HepG2 (cell line): ENCODE measurements around the gene RAB3C. TPM values are rescaled to one million over a fixed set of nuclear protein-coding genes. Genes with fewer than 3 reads are reported as not detected.

Source experiments
- ATAC-seq: fragments of 200-7000 bp; cut with Tn5 transposase; 3 replicates; pipeline ENCODE4 v1.9.1; 2020; ENCODE audit warnings: mild to moderate bottlenecking, moderate library complexity
- BruUV-seq: library from RNA; stranded (reverse); fragments of 400-500 nt; replicated peaks from 2 replicates; lab custom pipeline; 2021; lab: Mats Ljungman, UMichigan
- CTCF ChIA-PET: fragments of 300-600 bp; formaldehyde crosslinking; extraction: SDS; loops from one replicate; lab custom pipeline; 2021; ENCODE audit warnings: low total read pairs, inconsistent platforms, low intra/inter-chr PET ratio; lab: Yijun Ruan, JAX
- POLR2A ChIA-PET: fragments of 350-600 bp; sonication (Branson Sonifier 250); formaldehyde crosslinking; loops from one replicate; lab custom pipeline; 2020; ENCODE audit warnings: antibody characterized with exemption, inconsistent platforms; lab: Yijun Ruan, JAX
- DNase-seq: peaks from one replicate; pipeline ENCODE4 v3.0.0-alpha.2; 2015; ENCODE audit warnings: low spot score
- FAIRE-seq: peaks from 3 replicates; lab custom pipeline; 2011; peaks lifted over from hg19 to GRCh38; lab: Jason Lieb, UNC
- H2AFZ ChIP-seq: one replicate; pipeline ENCODE4 v1.6.1; 2011; ENCODE audit warnings: low read length, inconsistent platforms
- H3K27ac ChIP-seq: fragments of 300-600 bp; 3 replicates; pipeline ENCODE4 v1.8.0; 2011; ENCODE audit warnings: mixed run types, mild to moderate bottlenecking, mixed read lengths, low read length, inconsistent platforms; ENCODE audit not compliant: insufficient read depth; ENCODE audit errors: extremely low read length
- H3K27me3 ChIP-seq, 2 experiments: fragments of 200-600 bp in 1 of 2; 2 replicates in 1 of 2; 3 replicates in 1 of 2; pipeline versions ENCODE4 v1.6.0 to v1.8.0; 2011; ENCODE audit warnings: low read length in 2 of 2, mild to moderate bottlenecking in 2 of 2, moderate library complexity in 2 of 2, inconsistent platforms in 1 of 2; ENCODE audit not compliant: insufficient read depth in 2 of 2, control insufficient read depth in 1 of 2
- H3K36me3 ChIP-seq, 2 experiments: fragments of 200-600 bp in 1 of 2; replicated peaks in 1 of 2; 2 replicates in 1 of 2; 3 replicates in 1 of 2; pipeline versions ENCODE4 v1.5.1 to v1.8.0; 2011; ENCODE audit warnings: low read length in 2 of 2, inconsistent platforms in 1 of 2; ENCODE audit not compliant: insufficient read depth in 2 of 2, control insufficient read depth in 1 of 2
- H3K4me1 ChIP-seq: 2 replicates; pipeline ENCODE4 v1.5.1; 2012; ENCODE audit warnings: low read length, inconsistent platforms; ENCODE audit not compliant: insufficient read depth
- H3K4me2 ChIP-seq: 2 replicates; pipeline ENCODE4 v1.6.0; 2011; ENCODE audit warnings: low read depth, low read length, inconsistent platforms
- H3K4me3 ChIP-seq, 3 experiments: fragments of 200-600 bp in 1 of 3; sonication (generic), shearing (Covaris generic) in 1 of 3; replicated peaks in 1 of 3; 2 replicates each; pipeline ENCODE4 v1.5.1; 2011 to 2016; ENCODE audit warnings: low read length in 3 of 3, inconsistent platforms in 2 of 3, low read depth in 2 of 3, mild to moderate bottlenecking in 2 of 3, control low read depth in 1 of 3, mixed read lengths in 1 of 3; ENCODE audit not compliant: insufficient read depth in 1 of 3
- H3K79me2 ChIP-seq: one replicate; pipeline ENCODE4 v1.6.1; 2011; ENCODE audit warnings: low read length, inconsistent platforms; ENCODE audit not compliant: insufficient read depth
- H3K9ac ChIP-seq: 2 replicates; pipeline ENCODE4 v1.6.0; 2011; ENCODE audit warnings: mild to moderate bottlenecking, low read depth, low read length, inconsistent platforms; ENCODE audit not compliant: insufficient read depth
- H3K9me3 ChIP-seq: 2 replicates; pipeline ENCODE4 v1.5.1; 2012; ENCODE audit warnings: mild to moderate bottlenecking, low read length
- H4K20me1 ChIP-seq: 2 replicates; pipeline ENCODE4 v1.6.0; 2011; ENCODE audit warnings: inconsistent platforms, mild to moderate bottlenecking, low read length, moderate library complexity; ENCODE audit not compliant: insufficient read depth
- GTF2F1 ChIP-seq: fragments of 150-350 bp; IDR thresholded peaks from 2 replicates; pipeline ENCODE4 v1.6.1; 2014; ENCODE audit warnings: low read length
- HOXA9 ChIP-seq: sonication (generic); formaldehyde crosslinking; IDR thresholded peaks from 2 replicates; pipeline ENCODE4 v1.8.1; 2022; ENCODE audit warnings: missing genetic modification reagents, mild to moderate bottlenecking, moderate library complexity, borderline replicate concordance
- KDM4B ChIP-seq: sonication (generic); formaldehyde crosslinking; IDR thresholded peaks from 2 replicates; pipeline ENCODE4 v1.4.0; 2020; ENCODE audit warnings: missing genetic modification reagents
- MAFK ChIP-seq, 2 experiments: IDR thresholded peaks in 1 of 2; conservative IDR thresholded peaks in 1 of 2; 2 replicates each; pipeline ENCODE4 v1.6.1; 2011; ENCODE audit warnings: improper control_type of control experiment in 2 of 2, low read length in 2 of 2
- MIER2 ChIP-seq: IDR thresholded peaks from 2 replicates; pipeline ENCODE4 v1.6.1; 2016; ENCODE audit warnings: missing biosample characterization, missing genetic modification reagents
- NCOR1 ChIP-seq: fragments of 200-600 bp; sonication (generic); IDR thresholded peaks from 2 replicates; pipeline ENCODE4 v1.7.0; 2017; ENCODE audit warnings: antibody characterized with exemption, low read length, borderline replicate concordance
- NFKB2 ChIP-seq: sonication (generic); formaldehyde crosslinking; IDR thresholded peaks from 2 replicates; pipeline ENCODE4 v1.4.0; 2020; ENCODE audit warnings: missing genetic modification reagents, borderline replicate concordance
- POLR2A ChIP-seq, 2 experiments: IDR thresholded peaks; 2 replicates each; pipeline ENCODE4 v1.6.1; 2011; ENCODE audit warnings: low read depth in 2 of 2, low read length in 2 of 2, mild to moderate bottlenecking in 1 of 2, moderate library complexity in 1 of 2; ENCODE audit not compliant: insufficient read depth in 1 of 2
- RFX3 ChIP-seq: IDR thresholded peaks from 2 replicates; pipeline ENCODE4 v1.6.1; 2016; ENCODE audit warnings: missing biosample characterization, missing genetic modification reagents
- SCMH1 ChIP-seq: sonication (generic); formaldehyde crosslinking; IDR thresholded peaks from 2 replicates; pipeline ENCODE4 v1.9.0; 2021; ENCODE audit warnings: missing genetic modification reagents, mild to moderate bottlenecking, borderline replicate concordance
- SP2 ChIP-seq: sonication (generic); formaldehyde crosslinking; IDR thresholded peaks from 2 replicates; pipeline ENCODE4 v1.5.1; 2020; ENCODE audit warnings: mild to moderate bottlenecking, missing genetic modification reagents
- TIGD3 ChIP-seq: sonication (generic); formaldehyde crosslinking; IDR thresholded peaks from 2 replicates; pipeline ENCODE4 v1.5.1; 2020; ENCODE audit warnings: mild to moderate bottlenecking, missing genetic modification reagents, borderline replicate concordance
- ZFP91 ChIP-seq: sonication (generic); formaldehyde crosslinking; IDR thresholded peaks from 2 replicates; pipeline ENCODE4 v1.9.0; 2022; ENCODE audit warnings: missing genetic modification reagents, mild to moderate bottlenecking, borderline replicate concordance
- ZNF3 ChIP-seq: IDR thresholded peaks from 2 replicates; pipeline ENCODE4 v1.7.0; 2017; ENCODE audit warnings: inconsistent platforms
- ZNF34 ChIP-seq: sonication (generic); formaldehyde crosslinking; IDR thresholded peaks from 2 replicates; pipeline ENCODE4 v1.4.0; 2020; ENCODE audit warnings: mild to moderate bottlenecking, missing genetic modification reagents, borderline replicate concordance
- ZNF549 ChIP-seq: sonication (generic); formaldehyde crosslinking; IDR thresholded peaks from 2 replicates; pipeline ENCODE4 v1.5.0; 2020; ENCODE audit warnings: missing genetic modification reagents
- ZNF563 ChIP-seq: sonication (generic); formaldehyde crosslinking; IDR thresholded peaks from 2 replicates; pipeline ENCODE4 v1.8.0; 2022; ENCODE audit warnings: mild to moderate bottlenecking, moderate library complexity, missing genetic modification reagents
- ZNF782 ChIP-seq: sonication (generic); formaldehyde crosslinking; IDR thresholded peaks from 2 replicates; pipeline ENCODE4 v1.4.0; 2020; ENCODE audit warnings: missing genetic modification reagents, mild to moderate bottlenecking, borderline replicate concordance
- WGBS: methylation state at CpG from one replicate; pipeline ENCODE4 v1.1.6; 2017; ENCODE audit warnings: low lambda C conversion rate; 5-methylcytosine and 5-hydroxymethylcytosine counted together
- in situ Hi-C: cut with HindIII; loops from 2 replicates; pipeline ENCODE4 v1.10.0; 2017; ENCODE audit warnings: low pct_unique_long_range_greater_than_20kb; ENCODE audit not compliant: extremely low pct_ligation_motif_present
- intact Hi-C: fragments of 100-400 bp; cut with micrococcal nuclease; formaldehyde crosslinking; loops from one replicate; pipeline ENCODE4 v1.10.0; 2022; ENCODE audit not compliant: unreplicated experiment
- polyA plus RNA-seq, 8 experiments: library from polyadenylated mRNA; depleted of rRNA in 3 of 8; stranded (reverse) in 7 of 8; unstranded in 1 of 8; fragments of >200 nt; fragmentation: Illumina TruSeq in 4 of 8; extraction: Trizol in 4 of 8; gene quantifications; 2 replicates each; pipeline versions ENCODE4 v1.2.1 to v1.2.3, GENCODE V29; 2011 to 2016; ENCODE audit warnings: low read depth in 4 of 8, missing spikeins in 1 of 8, mixed read lengths in 1 of 8; ENCODE audit not compliant: insufficient read depth in 1 of 8
- total RNA-seq, 5 experiments: library from RNA; depleted of rRNA; stranded (reverse); fragments of >200 nt; fragmentation: Illumina TruSeq; extraction: Trizol; gene quantifications; 2 replicates each; pipeline ENCODE4 v1.2.3, GENCODE V29; 2016; ENCODE audit warnings: low read depth in 1 of 5

RAB3C gene
- total and polyA plus RNA-seq, 2 of the 13 experiments (the other 11 are each of a cell fraction or from before 2014, with no cell fraction given), result not detected

- TF ChIP-seq MAFK (conservative IDR thresholded peaks at IDR 0.05 in 1 of 2, IDR thresholded peaks at IDR 0.05 in 1 of 2; ENCODE audit: low read length in 2 of 2) (peak; percentile 49 to 58), ZFP91 (CRISPR knock-in tag) (no peak), SP2 (CRISPR knock-in tag) (no peak), RFX3 (no peak), NFKB2 (no peak)
- FAIRE-seq, result no peak
- Histone ChIP-seq H3K4me3 (no peak overlapping the region), H3K36me3 (no peaks in the 10 kb centered on the region), H4K20me1 (no peaks in the 10 kb centered on the region), H3K9ac (no peak overlapping the region), H2AFZ (no peak overlapping the region), H3K4me2 (no peak overlapping the region), H3K9me3 (no peaks in the 10 kb centered on the region), H3K27ac (no peak overlapping the region), H3K79me2 (no peaks in the 10 kb centered on the region), H3K4me1 (no peaks in the 10 kb centered on the region), H3K27me3 (no peaks in the 10 kb centered on the region; a peak in 1 of 5 replicates)
- in situ Hi-C loops, result no loop called here
- no TSS peak for BruUV-seq
- intact Hi-C loops, result no loop called here
- no peak for ATAC-seq
- POLR2A ChIA-PET, result no interaction called here
- CTCF ChIA-PET, result no interaction called here
- 6% methylated on average over 1 of the region's 1 CpG for WGBS
- no peak for DNase-seq
Observed at GRCh38 chr5:58752104-58752503, 169.2 kb downstream of the RAB3C start.

GRCh38 chr5:58753446-58753845, 170.6 kb downstream of the RAB3C start:
- FAIRE-seq (no peak), DNase-seq (no peak), ATAC-seq (no peak)
- intact Hi-C loops, result no loop called here
- Histone ChIP-seq H3K79me2 (no peaks in the 10 kb centered on the region), H3K4me1 (no peaks in the 10 kb centered on the region), H3K4me2 (no peak overlapping the region), H3K36me3 (no peaks in the 10 kb centered on the region), H4K20me1 (no peaks in the 10 kb centered on the region), H3K27me3 (no peaks in the 10 kb centered on the region; a peak in 1 of 5 replicates), H3K9me3 (no peaks in the 10 kb centered on the region), H2AFZ (no peak overlapping the region), H3K4me3 (no peak overlapping the region), H3K27ac (no peak overlapping the region), H3K9ac (no peak overlapping the region)
- BruUV-seq, result no TSS peak
- ChIA-PET POLR2A (no interaction called here), CTCF (no interaction called here)
- in situ Hi-C loops, result no loop called here
- WGBS, result 28% methylated on average over 5 of the region's 5 CpGs
- TF ChIP-seq POLR2A (IDR thresholded peaks at IDR 0.05; ENCODE audit: insufficient read depth in 1 of 2, low read depth in 2 of 2, low read length in 2 of 2), result no peak
- no peak for TF ChIP-seq SCMH1 (CRISPR knock-in tag)
- TF ChIP-seq MIER2, result no peak
- TF ChIP-seq ZNF34 (CRISPR knock-in tag), result no peak
- TF ChIP-seq KDM4B, result no peak
- no peak for TF ChIP-seq HOXA9 (CRISPR knock-in tag)
- TF ChIP-seq ZNF3 (CRISPR knock-in tag), result no peak
- TF ChIP-seq NCOR1, result no peak
- no peak for TF ChIP-seq ZNF563 (CRISPR knock-in tag)
- TF ChIP-seq ZNF782 (CRISPR knock-in tag), result no peak
- no peak for TF ChIP-seq ZNF549 (CRISPR knock-in tag)
- TF ChIP-seq TIGD3, result no peak
- no peak for TF ChIP-seq GTF2F1
